ENCODE results near the gene LRMDA.

The LRMDA gene

DNA sequence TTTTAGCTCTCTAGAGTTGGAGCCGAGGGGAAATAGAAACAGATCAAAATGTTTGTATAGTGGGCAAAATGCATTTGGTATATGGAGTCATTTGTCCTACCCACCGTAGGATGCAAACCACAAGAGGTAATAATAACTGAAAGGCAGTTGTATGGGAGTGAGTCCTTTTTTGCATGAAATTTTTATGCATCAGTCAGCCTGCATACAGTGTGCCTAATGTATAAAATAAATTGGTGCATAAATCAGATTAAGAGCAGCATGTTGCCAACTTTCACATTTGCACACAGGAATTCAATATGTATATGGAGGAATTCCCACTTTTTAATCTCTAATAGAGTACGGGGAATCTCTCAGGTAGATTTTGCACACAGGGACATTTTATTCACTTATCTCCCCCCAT, 262.8 kb downstream of the LRMDA start:
- in situ Hi-C loops (cut with MboI; ENCODE audit: low sequenced_read_pairs), result no loop called here

DNA sequence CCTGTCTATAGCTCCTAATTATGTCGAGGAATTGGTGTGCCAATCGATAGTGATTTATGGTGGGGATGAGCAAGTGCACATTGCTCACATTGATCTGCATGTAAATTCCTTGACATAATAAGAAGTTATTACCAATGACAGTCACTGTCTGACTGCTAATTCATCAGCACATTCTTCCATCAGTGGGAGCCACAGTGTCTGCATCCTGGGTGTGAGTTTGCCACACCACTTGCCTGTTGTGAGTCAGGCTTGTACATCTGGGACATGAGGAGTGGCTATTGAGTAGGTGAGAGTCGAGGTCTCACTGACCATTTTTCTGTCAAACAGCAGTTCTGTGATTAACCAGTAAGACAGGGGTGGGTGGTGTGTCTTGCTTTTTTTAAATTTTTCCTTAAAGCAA, 263.4 kb downstream of the LRMDA start:
- in situ Hi-C loops (cut with MboI; ENCODE audit: low sequenced_read_pairs), result no loop called here

DNA sequence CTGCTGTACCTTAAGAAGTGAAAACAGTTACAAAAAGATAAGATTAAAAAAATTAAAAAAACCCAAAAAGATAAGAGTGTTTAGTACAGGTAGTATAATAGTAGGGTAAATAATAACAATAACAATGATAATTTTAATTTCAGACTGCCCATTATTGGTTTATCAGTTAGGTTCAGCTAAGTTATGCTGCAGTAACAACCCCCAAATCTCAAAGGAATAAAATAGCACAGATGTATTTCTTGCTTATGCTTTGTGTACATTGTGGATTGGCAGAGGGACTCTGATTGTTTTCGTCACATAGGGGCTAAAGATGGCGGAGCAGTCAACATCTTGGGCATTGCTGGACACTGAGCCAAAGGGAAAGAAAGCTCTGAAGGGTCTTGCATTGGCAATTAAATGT, 264.6 kb downstream of the LRMDA start:
- in situ Hi-C loops (cut with MboI; ENCODE audit: low sequenced_read_pairs), result no loop called here

DNA sequence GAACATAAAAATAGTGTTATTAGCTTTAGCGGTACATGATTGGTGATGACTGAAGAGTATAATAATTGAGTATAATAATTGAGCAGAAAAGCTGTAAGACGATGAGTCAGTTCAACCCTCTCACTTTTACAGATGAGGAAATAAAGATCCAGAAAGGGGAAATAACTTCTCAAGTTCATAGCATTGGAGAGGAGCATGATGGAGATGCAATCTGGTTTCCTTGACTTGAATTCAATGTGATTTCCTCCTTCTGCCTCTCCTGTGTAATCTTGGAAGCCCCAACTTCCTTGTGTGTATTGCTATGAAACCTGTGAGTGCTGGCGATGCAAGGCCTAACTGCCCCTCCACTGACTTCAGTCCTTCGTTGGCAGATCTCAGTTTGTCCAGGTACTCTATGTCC, 265.1 kb downstream of the LRMDA start:
- in situ Hi-C loops (cut with MboI; ENCODE audit: low sequenced_read_pairs), result no loop called here

DNA sequence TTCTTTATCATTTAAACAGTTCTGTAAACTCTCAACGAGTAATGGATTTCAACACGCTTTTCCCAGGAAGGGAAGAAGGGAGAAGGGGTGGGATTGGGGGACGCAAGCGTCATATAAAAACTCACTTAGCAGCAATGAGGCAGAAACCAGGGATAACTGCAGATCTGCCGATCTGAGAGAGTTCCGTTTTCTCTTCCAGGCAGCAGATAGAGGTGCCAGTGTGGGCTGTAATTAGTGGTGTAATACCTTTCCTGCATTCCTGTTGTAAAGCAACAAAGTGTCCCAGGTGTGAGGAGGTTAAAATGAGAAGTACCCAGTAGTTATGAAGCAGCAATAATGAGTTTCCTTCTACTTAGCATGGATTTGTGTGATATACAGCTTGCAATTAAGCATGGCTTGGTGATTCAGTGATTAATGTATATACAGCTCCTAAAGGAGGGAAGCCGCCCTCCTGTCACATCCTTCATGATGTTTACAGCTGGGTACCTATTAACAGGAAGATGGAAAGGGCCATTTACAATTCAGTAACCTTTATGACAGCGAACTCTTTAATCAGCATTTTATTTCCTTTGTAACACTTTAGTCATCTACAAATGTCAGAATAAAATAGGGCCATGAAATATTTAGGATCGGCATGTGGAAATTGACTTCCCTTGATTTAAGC, 271.9 kb downstream of the LRMDA start:
- in situ Hi-C loops (cut with MboI; ENCODE audit: low sequenced_read_pairs), result no loop called here

DNA sequence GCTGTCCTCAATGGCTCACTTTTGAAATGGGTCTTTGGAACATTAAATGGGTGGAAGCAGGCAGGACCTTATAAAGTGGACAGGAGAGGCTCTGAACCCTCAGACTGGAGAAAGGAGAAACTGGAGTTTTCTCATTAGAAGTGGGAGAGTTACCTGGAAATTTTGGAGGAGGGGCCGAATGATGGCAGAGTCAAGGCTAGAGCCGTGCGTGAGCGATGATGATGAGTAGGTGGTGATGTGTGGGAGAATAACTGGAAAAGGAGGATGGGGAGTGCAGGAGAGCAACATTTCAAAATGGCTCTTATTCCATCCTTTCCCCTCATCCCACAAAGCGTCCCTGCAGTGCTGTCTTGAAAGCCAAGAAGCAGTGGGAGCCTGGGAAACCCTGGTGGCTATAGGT, 274.0 kb downstream of the LRMDA start:
- in situ Hi-C loops (cut with MboI; ENCODE audit: low sequenced_read_pairs), result no loop called here

DNA sequence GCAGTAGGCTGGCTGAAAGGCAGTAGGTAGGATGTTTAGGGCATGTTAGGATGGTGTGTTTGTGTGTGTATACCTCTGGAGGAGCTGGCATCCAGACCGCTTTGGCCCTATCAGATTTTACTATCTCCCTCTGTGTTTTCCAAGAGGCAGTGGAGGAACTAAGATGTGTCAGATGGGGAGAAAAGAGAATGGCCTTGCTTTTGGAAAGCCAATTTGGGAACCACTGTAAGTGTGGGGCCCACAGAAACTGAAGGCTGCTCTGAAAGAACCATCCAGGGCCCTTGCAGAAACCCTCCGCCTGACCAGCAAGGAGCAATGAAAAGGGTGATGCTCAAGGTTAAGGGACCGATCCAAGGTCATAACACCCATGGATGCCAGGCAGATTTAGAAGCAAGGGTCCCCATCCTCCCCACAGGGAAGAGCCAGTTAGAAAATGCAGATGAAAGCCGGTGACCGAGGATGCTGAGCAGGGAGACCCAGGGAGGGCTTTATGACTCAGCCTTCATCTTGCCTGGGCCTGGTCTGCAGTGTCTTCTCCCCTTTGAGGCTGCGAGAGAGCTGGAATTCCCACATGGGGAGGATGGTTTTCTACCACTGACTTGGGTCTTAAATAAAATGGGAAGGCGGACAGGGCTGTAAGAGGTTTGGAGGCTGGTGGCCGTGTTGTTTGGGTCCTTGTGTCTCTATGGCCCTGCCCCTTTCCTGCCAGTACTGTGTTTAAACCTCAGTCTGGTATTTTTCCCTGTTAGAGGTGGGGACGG, 275.8 kb downstream of the LRMDA start:
- in situ Hi-C loops (cut with MboI; ENCODE audit: low sequenced_read_pairs), result no loop called here

DNA sequence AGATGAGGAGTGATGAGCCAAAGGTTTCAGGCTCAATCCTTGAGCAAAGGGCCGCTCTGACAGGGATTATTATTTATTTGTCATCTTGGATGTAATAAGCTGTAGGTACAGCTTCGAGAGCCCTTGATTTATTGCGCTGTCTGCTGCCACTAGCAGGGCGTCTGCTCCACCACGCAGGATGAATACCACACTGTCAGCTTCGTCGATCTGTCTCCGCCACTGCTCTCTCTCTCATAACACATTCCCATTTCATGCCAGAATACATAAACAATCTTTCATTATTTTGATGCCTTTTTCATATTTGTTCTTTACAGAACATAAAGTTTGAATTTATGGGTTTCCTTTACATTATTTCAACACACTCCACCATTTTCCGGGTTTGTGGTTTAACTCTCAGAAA, 276.6 kb downstream of the LRMDA start:
- in situ Hi-C loops (cut with MboI; ENCODE audit: low sequenced_read_pairs), result no loop called here

DNA sequence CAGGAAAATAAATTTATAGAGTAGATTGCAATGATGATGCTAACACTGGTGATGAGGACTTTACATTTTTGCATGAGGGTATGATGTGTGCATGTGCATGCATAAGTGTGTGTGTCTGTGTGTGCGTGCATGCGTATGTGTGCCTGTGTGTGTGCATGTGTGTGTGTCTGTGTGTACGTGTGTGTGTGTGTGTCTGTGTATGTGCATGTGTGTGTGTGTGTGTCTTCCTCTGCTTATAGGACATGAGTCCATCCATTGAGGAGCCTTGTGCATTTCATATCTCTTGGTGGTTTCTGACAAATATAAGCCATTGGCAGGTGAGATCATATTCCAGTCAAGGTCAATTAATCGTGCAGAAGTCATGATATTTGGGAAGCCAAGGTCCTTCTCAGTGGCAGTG, 277.8 kb downstream of the LRMDA start:
- in situ Hi-C loops (cut with MboI; ENCODE audit: low sequenced_read_pairs), result no loop called here

DNA sequence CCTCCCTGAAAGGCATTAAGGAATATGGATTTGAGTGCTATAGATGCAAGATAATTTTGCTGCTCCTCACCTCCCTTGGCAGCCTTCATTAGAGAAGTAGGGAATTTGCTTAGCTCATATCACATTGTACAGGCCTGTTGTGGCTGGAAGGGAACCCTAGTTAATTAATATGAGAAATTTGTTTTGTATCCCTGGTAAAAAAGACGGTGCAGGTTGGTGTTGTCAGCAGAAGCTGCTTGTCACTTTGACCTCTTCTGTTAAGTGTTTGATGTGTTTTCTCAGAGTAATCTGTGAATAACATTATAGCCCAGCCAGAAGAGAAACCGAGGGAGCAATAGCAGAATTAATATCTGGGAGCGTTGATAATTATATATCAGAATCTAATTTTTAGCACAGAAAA, 278.4 kb downstream of the LRMDA start:
- in situ Hi-C loops (cut with MboI; ENCODE audit: low sequenced_read_pairs), result no loop called here

DNA sequence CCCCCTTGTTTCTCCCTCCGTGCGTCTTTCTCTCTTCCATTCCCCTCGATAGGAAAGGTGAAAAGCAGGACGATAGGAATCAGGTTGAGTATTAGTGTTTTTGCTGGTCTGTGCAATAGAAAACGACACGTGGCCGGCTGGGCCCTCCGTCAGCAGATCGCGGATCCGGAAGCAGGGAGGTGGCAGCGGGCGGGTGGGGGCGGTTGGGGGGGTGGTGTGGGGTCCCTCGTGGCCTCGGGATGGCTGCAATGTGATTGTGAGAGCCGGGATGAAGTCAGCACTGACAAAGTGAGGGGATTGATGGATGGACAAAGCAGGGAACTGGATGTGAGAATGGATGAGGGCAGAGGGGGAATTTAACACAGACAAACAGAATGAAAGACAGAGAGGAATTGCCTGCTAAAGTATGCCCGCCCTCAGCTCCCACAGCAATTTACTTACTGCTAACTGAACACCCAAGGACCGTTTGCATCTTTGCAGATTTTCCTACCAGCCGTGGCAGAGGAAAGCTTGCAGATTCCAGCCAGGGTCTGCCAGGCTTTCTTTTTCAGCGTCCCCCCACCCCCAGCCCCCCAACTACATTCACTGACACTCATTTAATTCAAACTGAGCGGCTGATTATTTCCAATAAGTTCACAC, 280.9 kb downstream of the LRMDA start:
- in situ Hi-C loops (cut with MboI; ENCODE audit: low sequenced_read_pairs), result no loop called here

DNA sequence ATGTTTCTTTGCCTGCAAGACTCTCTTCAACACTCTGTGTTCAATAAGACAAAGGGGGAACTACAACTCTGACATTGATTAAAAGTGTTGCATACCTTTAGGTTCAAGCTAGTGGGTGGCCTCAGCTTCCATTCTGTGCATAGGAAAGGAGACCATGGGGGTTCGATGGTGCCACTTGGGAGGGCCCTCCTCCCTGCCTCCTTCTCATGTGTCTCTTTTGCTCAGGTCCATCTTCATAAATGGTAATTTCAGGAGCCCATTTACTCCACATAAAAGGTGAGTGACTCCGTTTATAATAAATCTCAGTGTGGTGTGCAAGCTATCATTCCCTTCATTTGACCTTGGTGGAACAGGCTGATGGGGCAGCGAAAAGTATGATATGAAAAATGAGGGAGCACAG, 285.1 kb downstream of the LRMDA start:
- in situ Hi-C loops (cut with MboI; ENCODE audit: low sequenced_read_pairs), result no loop called here

DNA sequence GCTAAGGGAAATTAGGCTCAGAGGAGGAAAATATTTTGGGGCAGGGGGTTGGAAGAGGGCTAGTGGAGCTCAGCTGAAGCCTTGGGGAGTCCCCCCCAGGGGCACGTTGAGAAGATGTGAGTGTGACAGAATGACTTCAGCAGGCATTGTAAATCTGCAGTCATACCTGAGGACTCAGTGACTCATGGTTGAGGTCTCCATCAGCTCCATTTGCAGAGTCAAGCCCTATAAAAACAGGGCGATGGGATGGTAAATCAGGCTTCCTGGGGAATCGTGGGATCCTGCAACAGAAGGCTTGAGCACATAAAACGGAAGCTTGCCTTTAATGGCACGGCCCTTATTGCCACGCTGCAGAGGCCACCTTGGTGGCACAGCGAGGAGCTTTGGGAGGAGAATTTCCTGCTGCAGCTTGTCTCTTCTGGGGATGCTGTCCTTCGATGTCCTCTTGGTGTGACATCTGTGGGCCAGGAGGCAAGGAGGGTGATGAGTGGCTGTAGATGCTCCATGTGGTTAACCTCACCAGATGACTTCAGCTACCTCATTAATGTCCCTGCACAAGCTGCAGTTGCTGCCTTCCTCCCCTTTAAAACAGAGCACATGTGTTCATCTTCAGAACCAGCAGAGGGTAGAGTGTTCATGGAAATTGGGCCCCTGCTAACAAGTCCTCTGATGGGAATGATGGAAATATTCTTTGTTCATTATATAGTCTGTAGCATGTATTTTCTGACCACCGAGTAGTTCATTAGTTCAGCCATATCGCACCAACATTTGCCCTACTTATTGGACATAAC, 285.9 kb downstream of the LRMDA start:
- in situ Hi-C loops (cut with MboI; ENCODE audit: low sequenced_read_pairs), result no loop called here

DNA sequence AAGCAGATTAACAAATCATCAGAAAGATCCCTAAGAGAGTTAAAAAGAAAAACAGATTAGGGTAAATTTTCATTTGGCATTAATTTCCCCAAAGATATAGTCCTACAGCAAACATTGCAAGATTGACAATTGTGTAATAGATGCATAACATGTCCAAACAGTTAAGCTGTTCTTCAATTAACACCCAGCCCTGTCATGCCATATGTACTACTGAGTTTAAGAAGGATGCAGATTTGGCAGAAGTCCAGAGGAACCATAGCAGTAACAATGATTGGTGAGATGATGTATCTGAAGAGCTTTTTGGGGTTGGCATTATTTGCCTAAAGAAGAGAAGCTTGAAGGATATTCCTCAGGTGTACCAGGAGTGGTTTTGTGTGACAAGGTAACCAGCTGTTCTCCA, 287.6 kb downstream of the LRMDA start:
- in situ Hi-C loops (cut with MboI; ENCODE audit: low sequenced_read_pairs), result no loop called here

DNA sequence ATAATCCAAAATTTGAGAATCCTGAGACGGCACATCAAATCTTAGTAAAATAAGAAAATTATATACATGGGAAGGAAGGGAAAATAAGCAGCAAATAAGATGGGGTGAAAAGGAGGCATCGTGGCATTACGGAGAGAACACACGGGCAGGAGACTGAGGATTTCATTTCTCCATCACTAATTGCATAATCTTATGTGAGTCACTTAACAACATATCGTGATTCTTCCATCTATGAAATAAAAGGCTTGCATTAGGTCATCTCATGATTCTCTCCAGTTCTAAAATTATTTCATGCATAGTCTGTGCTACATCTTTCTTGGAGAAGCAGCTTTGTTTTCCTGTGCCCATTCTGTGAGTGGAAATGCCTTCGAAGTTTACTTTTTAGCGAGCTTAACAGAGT, 288.7 kb downstream of the LRMDA start:
- in situ Hi-C loops (cut with MboI; ENCODE audit: low sequenced_read_pairs), result no loop called here

DNA sequence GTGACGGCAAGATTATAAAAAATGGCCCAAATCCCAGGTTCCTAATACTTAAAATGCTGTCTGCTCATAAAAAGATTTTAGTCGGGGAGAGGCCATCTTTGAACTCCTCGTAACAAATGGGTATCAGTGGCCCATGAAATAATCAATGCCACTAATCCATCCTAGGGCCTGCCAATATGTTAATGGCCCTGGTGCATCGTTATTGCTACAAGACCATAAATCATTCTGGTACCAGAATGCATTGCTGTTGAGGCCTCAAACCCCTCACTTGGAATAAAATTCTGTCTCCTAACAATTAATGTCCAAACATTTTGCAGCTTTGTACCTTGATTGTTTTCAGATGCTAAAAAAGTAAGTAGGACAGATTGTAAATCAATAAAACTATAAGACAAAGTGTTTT, 290.6 kb downstream of the LRMDA start:
- in situ Hi-C loops (cut with MboI; ENCODE audit: low sequenced_read_pairs), result no loop called here

DNA sequence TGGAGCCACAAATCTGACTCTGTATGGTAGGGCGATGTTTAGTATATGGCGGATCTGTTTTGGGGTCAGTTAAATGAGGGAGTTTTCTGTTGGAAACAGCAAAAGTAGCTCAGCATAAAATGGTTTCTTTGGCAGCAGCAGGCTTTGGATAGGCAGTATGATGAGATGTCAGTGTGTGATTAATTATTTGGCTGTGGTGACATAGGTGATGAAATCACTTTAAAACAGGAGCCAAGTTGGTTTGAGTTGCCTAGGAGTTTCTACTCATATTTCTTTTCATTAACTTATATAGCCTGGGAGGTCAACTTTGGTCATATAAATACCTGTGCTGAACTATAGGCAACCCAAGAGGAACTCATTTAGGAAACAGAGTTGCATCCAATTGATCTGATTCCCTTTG, 291.2 kb downstream of the LRMDA start:
- in situ Hi-C loops (cut with MboI; ENCODE audit: low sequenced_read_pairs), result no loop called here

DNA sequence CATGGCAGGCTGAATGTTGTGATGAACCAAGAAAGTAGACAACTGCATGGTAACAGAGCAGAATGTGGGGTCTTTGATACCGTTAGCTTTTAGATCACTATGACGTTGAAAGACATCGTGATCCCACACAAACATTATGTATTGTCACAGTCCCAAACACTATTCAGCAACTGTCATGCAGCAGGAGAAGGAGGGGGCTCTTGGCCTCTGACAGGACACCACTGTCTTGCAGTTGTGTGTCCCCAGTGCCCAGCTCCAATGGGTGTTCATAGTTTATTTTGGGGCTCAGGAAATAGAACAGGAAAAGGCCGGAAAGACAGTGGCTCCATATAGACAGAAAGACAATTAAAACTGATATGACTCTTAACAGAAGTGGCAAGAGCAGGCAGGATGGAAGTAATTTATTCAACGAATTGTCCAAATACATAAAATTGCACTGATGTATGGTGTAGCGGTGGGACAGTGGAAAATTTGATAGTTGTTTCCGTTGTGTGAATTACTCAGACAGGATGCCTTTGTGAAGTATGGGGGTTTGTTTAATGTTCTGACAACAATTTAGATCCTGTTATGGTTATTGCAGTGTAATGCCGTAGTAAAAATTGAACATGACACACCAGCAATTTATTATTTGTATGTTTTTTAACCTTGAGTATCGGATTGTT, 292.0 kb downstream of the LRMDA start:
- in situ Hi-C loops (cut with MboI; ENCODE audit: low sequenced_read_pairs), result no loop called here

DNA sequence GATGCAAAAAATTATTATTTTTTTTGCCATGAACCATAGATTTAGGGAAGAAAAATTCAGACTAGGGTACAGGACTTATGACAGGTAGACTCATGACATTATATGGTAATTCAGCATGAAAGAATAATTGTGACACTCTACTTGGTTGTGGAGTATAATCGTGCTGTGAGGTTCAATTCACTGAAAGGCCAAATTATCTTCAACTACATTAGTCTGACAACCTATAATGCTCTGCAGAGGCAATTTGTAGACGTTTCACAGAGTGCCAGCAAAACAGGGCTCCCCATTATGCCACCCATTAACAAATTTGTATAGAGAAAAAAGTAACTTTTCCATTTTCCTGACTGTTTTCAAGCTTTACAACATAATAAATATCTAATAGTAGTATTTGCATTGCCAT, 292.6 kb downstream of the LRMDA start:
- in situ Hi-C loops (cut with MboI; ENCODE audit: low sequenced_read_pairs), result no loop called here

DNA sequence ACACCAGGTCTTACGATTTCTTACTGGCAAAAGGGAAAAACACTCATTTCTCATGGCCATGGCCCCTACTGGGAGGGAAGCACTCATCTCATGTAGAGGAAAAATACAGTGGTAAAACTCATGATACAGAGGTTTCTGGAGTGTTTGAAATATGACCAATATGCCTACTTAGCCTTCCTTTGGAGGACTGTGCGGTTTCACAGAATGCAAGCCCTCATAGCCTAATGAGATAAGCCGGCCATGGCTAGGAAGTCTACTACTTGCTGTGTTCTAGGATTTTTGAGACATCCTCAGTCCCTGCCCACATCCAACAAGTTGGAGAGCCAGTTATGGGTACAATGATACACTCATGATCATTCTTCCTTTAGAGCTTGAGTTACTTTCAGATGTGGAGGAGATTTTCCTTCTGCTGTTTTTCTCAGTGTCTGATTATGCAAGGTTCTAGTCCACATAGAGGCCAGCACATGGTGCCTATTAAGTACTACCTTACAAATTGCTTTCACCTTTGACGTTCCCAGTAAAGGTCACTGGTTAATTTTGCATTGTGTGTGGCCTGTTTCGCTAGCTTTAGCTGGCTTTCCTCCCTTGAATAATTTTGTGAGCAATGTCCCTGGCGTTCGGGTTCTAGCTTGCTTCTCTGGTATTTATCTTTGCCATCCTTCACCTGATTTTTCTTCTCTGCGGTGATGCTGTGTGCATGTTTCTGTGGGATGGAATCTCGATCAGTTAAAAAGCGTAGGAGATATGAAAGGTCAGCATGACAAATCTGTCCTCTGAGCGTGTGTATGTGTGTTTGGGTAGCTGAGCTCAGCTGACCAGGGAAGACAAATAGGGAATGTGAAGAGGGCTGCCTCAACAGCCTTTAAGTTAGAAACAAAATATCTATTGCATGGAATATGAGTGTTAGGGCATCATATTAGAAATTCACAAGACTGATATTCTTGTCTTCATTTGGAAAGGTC, 295.4 kb downstream of the LRMDA start:
- in situ Hi-C loops (cut with MboI; ENCODE audit: low sequenced_read_pairs), result no loop called here

All from hTERT RPE-1 (cell line).